HG02840 (cell line): ENCODE data around the gene ANK2.
"Not testable (repeated sequence)": the region's sequence is repeated elsewhere in the genome, so short reads cannot be mapped to it uniquely, and the experiment has no call there.

Source experiments
- ATAC-seq: cut with Tn5 transposase; IDR thresholded peaks from one replicate; pipeline ENCODE4 v1.9.1; 2021; ENCODE audit warnings: mild to moderate bottlenecking, moderate library complexity, moderate number of reproducible peaks; ENCODE audit not compliant: unreplicated experiment, low FRiP score

The ANK2 gene

DNA sequence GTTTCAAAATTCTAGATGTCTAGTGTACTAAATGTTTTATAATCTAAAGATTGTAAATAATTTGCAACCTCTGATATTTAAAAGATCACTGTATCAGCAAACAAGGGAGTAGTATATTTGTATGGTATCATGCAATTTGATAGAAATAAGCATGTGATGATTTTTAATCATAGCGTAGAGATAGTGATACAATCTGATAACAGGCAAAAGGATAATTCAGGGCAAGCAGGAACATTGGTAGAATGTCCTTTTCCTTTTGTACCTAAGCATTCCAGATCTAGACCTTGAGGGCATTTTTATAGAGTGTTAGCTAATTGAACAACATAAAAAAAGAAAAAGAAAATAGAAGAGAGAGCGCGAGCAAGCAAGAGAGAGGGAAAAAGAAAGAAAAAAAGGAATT is 1.4 kb downstream of the ANK2 start:
- no peak for ATAC-seq

DNA sequence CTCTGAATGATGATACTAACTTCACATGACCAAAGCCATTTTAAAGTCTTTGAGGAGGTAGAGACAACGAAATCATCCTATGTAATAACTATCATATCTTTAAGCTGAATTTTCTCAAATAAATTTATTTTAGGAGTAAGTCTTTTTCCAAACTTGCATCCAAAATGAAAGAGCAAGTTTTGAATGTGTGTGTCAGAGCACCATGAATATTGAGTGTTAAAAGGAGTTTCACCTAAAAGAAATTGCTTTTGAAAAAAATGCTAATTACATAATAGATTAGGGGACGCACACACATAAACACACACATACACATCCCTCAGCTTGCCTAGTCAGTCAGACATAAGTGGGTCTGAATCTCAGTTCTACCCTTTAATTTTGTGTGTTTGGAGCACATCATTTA is 1.9 kb downstream of the ANK2 start:
- ATAC-seq = no peak

DNA sequence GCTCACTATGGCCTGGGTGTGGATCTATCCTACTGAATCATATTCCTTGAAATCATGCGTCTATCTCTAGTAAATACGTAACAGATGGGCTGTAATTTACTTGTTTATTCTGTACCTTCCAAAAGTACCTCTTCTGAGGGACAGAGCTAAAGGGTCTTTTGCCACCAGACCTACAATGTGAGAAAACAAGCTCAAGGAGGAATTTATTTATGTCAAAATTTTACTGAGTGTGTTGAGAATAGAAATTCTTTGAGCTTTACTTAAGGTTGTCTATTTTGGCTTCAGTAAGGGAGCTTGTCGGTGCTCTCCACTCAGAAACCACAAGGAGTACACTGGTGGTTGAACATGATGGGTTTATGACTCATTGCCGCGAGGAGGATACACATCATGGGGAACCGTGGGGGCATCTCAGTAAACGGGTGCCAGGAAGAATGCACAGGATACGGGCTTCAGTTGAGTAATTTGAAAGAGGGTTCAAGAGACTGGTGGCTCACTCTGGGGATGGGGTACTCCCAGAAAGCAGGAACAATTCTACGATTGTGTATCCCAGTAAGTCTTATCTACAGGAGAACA is 3.0 kb downstream of the ANK2 start:
- ATAC-seq = no peak

DNA sequence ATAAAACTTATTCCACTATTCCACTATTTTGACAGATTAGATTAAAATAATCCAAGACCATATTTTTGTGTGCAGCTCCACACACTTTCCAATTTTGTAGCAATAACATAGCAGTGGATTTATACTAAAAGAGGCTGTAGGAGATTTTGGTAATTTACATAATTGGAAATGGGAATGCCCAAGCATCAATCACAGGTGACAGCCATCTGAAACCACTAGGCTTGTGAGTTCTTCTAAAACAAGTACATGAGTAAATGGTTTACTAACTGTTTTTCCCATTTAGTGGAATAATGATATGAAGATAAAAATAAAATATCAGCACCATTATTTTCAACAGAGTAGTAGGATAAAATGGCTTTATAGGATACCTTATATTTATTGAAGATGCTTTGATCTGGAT is 4.4 kb downstream of the ANK2 start:
- no peak for ATAC-seq

DNA sequence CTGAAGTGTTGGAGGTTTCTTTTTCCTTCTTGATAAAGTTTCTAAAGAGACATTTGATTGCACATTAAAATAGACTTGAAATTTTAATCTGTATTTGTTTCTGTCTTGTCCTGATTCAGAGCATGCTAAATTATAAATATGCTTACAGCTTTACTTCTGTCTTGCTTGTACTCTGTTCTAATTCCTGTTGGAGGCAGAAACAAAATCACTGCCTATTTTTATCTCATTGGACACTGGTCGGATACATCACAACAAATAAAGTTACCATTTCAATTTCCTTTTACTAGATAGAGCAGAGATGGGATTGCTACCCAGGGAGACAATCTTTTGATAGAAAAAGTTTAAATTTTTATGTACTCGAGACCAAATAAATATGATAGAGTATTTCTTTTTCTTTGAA is 6.9 kb downstream of the ANK2 start:
- no peak for ATAC-seq

DNA sequence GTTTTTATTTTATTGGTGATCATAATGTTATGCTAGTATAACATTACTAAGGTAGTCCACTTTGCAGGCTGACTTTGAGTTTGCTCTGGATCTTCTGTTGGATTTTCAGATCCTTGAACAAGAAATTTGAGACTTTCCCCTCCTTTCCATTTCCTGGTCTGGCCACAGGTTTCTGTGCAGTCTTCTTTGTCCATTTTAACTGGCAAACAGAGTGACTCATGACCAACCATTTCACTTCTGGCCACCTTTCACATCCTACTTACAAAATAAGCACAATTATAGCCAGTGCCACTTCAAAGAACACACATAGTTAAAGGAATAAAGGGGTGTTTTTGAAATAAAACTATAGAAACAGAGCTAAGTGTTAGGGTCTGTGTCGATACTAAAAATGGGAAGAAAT is 8.4 kb downstream of the ANK2 start:
- no peak for ATAC-seq

DNA sequence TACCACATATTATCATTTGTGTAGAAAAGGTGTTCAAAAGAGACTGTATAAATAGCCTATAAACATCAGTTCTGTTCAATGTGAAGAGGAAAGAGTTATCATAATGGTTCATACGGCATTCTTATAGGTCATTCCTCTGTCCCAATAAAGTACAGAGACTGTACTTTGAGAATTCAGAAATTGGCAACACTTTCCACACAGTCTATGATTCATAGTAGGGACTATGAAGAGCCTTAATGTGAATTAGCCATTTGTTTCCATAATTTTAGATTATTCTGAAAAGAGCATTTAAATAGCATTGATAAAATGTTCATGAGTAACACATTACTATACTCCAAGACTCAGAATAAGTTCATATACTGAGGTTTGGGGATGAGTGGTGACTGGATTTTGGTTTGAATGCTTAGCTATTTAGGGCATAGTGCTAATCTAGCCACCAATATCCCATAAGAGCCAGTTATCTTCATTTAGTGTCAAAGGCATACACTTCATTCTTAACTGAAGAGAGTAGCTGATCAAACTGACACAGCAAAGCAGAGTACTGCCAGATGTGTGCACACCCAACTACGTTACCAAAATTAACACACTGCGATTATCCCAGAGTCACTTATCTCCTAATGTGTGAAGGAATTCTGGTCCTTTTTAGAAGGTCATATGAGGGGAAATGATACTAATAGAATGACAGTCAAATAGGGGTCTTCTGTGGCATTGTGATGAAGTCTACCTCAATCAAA is 10.2 kb downstream of the ANK2 start:
- ATAC-seq = no peak

DNA sequence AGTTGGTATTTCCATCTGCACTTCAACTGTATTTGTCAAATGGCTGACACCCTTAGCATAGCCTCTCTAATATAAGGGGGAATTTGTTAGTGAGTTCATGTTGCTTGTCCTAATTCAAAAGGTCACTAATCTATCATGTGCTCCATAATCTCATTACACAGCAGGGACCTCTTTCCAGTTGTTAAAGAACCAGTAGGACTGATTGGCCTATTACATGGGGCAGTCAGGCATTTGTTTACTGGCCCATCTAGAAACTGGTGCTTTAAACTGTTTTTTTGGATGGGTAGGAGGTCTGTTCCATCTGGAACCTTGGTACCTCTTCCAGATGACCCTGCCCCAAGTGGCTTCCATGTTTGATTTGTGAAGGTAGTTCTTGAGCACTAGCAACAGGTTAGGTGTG is 11.4 kb downstream of the ANK2 start:
- ATAC-seq = no peak

DNA sequence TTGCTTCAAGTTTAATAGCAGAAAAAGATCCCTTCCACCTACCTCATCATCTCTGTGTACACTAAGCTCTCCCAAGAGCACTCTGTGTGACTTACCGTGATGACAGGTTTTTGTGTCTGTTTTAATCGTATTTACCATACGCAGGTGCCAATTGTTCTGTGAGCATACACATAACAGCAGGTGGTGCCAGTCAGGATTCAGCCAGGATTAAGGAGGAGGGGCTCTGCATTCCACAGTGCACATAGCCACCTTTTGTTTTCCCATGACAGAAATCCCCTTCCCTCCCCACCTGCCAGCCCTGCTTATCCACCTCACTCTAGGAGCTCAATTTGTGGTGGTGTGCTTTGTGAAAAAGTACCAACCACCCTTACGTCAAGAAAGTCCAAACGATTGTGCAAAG is 14.8 kb downstream of the ANK2 start:
- no peak for ATAC-seq

DNA sequence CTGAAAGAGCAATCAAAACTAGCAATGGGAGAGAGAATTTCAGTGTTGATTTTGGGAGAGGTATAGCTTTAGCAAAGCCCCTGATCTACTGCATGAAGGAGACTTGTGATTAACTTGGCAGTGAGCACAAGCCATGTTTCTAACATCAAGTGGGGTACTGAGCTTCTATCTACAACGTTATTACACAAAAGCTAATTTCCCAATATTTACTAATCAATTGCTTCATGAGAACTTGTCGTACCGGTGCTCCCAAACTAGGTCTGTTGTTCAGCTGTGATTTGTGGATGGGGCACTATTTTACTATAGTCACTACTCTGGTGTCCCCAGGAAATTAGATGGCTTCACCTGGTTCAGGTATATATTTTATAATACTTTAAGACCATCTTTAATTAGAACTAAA is 16.2 kb downstream of the ANK2 start:
- no peak for ATAC-seq

DNA sequence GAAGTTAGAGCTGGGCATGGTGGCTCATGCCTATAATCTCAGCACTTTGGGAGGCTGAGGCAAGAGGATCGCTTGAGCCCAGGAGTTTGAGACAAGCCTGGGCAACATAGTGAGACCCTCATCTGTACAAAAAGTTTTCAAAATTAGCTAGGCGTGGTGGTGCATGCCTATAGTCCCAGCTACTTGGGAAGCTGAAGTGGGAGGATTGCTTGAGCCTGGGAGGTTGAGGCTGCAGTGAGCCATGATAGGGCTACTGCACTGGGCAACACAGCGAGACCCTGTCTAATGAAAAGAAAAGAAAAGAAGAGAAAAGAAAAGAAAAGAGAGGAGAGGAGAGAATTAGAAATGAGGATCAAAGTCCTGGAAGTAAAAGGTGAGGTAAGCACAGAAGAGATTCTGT is 19.3 kb downstream of the ANK2 start:
- ATAC-seq = not testable (repeated sequence)

DNA sequence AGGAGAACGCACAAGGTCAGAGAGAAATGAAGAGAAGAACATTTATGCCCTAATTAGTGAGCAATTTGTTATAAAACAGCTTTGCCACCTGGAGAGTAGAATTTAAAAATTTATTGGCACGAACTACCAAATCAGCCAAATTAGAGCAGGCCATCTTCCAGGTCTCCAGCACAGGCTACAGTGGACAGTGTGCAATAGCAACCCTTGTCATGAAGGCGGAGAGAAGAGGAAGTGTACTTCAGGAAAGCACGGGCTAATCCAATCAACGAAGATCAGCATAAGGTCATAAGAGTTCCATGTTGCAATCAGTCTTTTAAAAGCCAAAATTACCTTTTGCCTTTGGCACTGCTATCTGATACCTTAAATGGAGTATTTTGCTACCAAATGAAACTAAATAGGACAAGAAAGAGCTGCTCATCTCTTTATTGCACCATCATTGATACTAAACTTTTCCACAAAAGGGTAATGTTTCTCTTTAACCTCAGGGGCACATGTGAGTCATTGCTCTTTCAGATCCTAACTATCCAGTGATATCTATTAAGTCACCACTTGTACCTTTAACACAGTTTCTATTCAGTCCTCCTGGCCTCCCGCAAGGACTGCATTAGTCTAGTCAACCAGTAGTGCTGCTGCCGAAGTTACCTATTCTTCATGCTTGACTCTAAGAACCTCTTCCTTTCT is 19.9 kb downstream of the ANK2 start:
- no peak for ATAC-seq

DNA sequence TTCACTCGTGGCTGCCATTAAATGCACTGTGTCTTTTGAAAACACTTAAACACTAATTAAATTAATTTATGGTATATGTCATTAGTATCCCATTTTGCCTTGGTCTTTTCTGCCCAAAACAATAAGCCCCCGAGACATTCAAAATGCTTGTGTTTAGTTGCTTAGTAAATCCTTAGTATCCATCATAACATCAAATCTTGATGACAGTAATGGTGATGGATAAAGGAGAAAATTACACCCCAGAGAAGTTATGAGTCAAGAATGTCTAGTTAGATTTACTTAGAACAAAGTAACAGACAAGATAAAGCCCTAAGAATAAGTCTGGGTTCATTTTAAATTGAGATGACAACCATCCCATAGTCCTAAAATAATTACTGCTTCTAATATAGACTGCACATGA is 21.3 kb downstream of the ANK2 start:
- no peak for ATAC-seq

DNA sequence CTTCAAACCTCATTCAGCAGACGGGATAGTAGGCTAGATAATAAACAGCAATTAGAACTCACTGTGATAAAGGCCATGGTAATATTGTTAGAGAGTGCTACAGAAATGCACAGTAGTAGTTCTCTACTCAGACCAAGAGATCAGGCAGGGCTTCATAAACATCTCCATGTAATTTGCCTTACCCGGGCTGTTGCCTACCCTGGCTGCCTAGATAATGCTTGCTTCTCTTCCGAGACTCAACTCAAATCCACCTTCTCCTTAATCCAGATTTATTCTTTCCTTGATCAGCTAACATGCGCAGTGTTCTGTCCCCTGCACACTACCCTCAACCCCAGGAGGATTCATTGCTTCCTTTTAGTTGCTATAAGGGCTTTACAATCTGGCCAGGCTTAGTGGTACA is 21.8 kb downstream of the ANK2 start:
- no peak for ATAC-seq

DNA sequence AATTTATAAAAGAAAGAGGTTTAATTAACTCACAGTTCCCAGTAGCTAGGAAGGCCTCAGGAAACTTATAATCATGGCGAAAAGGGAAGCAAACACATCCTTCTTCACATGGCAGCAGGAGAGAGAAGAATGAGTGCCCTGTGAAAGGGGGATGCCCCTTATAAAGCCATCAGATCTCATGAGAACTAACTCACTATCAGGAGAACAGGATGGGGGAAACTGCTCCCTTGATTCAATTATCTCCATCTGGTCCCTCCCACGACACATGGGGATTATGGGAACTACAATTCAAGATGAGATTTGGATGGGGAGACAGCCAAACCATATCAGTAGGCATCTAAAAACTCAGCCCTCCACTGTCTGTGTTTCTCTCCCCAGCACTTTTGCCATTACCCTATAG is 22.4 kb downstream of the ANK2 start:
- ATAC-seq = no peak

DNA sequence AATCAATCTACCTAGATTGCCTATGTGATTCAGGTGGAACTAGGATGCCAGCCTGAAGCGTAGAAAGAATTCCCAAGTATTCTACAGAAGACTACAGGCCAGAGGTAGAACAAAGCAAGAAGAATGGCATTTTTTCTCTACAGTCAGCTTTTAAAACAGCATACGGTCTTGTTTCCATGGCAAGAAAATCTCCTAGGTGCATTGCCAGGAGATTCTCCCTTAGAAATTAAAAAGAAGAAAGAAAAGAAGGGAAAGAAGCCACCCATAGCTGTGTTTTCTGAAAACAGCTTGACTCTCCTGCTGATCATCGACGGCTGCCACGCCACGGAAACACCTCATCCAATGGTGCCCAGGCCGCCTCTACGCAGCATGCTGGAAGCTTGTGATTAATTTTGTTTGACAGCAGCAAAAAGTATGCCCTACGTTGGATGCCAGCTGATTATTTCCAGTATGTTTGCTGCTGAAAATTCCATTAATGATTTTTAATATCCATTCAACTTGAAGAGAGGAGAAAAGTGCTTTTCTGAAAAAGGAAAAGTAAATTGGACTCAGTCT is 24.1 kb downstream of the ANK2 start:
- no peak for ATAC-seq

DNA sequence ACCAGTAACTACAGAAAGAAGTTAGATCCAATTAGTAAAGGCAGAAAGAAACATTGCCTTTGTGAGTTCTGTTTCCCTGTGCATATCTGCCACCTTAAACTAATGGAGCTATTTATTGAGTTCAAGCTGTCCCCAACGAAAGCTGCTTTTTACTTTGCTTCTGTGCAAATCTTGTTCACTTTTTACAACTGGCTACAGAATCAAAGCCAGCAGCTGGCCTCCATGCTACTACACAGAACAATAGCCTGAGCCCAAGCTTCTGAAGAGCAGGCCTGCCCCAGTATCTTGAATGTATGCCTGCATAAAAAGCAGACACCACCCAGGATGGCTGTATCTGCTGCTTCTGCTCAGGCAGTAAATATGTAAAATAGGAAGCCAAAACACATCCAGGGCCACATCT is 28.1 kb downstream of the ANK2 start:
- no peak for ATAC-seq

DNA sequence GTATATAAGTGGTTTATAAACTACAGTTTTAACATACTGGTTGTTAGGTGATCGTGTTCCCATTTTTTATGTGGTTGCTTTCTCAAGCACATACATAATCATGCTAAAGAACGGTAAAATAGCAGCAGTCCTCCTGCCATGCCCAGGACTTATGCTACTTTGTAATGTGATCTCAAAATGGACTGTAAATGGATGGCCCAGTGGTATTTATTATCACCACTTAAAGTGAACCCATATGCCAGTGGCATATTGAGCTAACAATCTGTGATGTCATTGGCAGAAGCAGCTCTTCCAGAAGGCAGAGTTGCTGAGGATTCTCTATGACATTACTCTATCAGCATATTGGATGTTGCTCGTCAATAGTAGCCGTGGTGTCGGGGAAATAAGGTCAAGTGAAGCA is 28.6 kb downstream of the ANK2 start:
- no peak for ATAC-seq

DNA sequence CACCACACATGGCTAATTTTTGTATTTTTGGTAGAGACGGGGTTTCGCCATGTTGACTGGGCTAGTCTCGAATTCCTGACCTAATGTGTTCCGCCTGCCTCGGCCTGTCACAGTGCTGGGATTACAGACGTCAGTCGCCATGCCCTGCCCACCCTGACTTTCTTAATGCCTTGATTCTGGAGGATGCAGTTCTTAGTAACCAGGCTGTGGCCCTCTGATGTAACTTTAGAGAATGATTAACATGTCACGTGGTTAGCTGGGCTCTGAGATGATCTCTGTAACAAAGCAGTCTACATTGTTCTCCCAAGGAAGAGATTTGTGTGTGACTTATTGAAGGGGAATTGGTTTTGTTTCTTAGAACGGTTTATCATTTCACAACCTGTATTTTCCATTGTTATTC is 30.6 kb downstream of the ANK2 start:
- no peak for ATAC-seq

DNA sequence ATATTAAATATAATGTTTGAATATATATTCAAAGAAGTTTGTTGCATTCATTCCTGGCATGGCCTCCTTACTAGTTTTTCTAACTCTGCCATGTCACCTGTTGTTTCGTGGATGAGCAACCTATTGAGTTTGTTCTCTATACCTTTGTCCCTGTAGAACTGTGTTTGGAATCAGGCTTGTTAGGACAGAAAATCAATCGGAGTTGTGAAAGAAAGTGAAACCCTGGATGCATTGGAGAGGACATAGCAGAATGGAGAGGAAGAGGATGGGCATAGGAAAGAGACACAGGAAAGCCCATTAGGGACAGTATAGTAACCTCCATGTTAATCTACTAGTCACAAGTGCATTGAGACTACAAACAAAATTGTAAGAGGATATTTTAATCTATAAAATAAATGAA is 31.2 kb downstream of the ANK2 start:
- no peak for ATAC-seq

DNA sequence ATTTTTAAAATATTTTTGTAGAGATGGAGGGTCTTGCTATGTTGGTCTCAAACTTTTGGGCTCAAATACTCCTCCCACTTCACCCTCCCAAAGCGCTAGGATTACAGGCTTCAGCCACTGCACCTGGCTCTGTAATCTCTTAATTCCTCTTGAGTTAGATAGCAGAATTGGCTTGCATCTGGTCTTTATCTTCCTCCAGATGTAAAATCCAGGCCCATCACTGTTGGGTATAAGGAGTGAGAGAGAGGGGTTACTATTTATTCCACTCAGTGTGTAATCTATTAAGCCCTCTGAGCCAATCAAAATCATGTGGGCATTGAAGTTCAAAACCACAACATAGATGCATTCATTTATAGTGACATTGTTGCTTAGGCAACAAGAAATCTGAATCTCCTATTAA is 33.9 kb downstream of the ANK2 start:
- ATAC-seq = no peak

DNA sequence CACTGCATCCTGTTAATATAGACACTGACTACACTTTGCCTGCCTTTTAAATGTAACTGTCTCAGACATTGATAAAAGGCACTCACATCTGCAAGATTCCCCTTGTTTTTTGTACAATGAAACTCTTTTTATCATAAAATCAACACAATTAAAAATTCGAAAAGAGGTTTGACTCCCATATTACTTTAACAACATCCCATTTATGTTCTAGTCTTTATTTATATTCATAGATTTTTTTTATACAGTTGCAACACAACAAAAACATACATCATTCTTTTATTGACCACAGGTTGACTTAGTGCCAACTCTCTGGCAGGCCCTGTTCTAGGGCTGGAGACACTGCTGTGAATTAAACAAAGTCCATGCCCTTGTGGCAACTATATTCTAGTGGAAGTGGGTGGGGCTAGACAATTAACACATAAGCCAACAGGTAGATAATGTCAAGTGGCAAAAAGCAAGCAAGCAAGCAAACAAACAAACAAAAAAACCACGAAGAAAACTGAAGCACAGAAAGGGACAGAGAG is 36.8 kb downstream of the ANK2 start:
- no peak for ATAC-seq
